ENCODE data around the gene STRN3.
"Not testable (repeated sequence)": the region's sequence is repeated elsewhere in the genome, so short reads cannot be mapped to it uniquely, and the experiment has no call there.

Gene STRN3

GRCh38 chr14:30977752-30978151 is 48.4 kb downstream of the STRN3 start:
- H3K36me3 Mint-ChIP-seq = peaks cover 16% of the 10 kb centered on the region
- H3K9me3 Mint-ChIP-seq = no peaks in the 10 kb centered on the region
- no peak for ATAC-seq
- no peak overlapping the region for H3K4me3 Mint-ChIP-seq
- peaks cover 73% of the 10 kb centered on the region for H3K4me1 Mint-ChIP-seq
- H3K27me3 Mint-ChIP-seq = no peaks in the 10 kb centered on the region
- H3K27ac Mint-ChIP-seq = peak overlapping the region; percentile 52

- peaks cover 16% of the 10 kb centered on the region for H3K36me3 Mint-ChIP-seq
- H3K4me1 Mint-ChIP-seq = peaks cover 81% of the 10 kb centered on the region
- H3K27ac Mint-ChIP-seq = peak overlapping the region; percentile 70
- no peak for ATAC-seq
- H3K27me3 Mint-ChIP-seq = no peaks in the 10 kb centered on the region
- H3K9me3 Mint-ChIP-seq = no peaks in the 10 kb centered on the region
- H3K4me3 Mint-ChIP-seq = no peak overlapping the region
Measured at GRCh38 chr14:30974628-30975027, 51.6 kb downstream of the STRN3 start.

GRCh38 chr14:30972882-30973582 is 53.1 kb downstream of the STRN3 start:
- Mint-ChIP-seq H3K27ac (no peak overlapping the region), H3K4me1 (peaks cover 81% of the 10 kb centered on the region)

GRCh38 chr14:30972036-30972732 is 54.0 kb downstream of the STRN3 start:
- not testable (repeated sequence) for H3K4me3 Mint-ChIP-seq, H3K27me3 Mint-ChIP-seq, H3K9me3 Mint-ChIP-seq, ATAC-seq, H3K27ac Mint-ChIP-seq
- Mint-ChIP-seq H3K4me1 (peaks cover 73% of the 10 kb centered on the region), H3K36me3 (peaks cover 26% of the 10 kb centered on the region)

More at GRCh38 chr14:30972882-30973582, 53.1 kb downstream of the STRN3 start:
- Mint-ChIP-seq H3K4me3 (no peak overlapping the region), H3K9me3 (no peaks in the 10 kb centered on the region), H3K27me3 (no peaks in the 10 kb centered on the region), H3K36me3 (peaks cover 21% of the 10 kb centered on the region)
- ATAC-seq = no peak

GRCh38 chr14:30971586-30971985 is 54.6 kb downstream of the STRN3 start:
- H3K4me1 Mint-ChIP-seq = peaks cover 68% of the 10 kb centered on the region
- H3K4me3 Mint-ChIP-seq = no peak overlapping the region
- H3K27ac Mint-ChIP-seq = no peak overlapping the region
- H3K9me3 Mint-ChIP-seq = peaks cover 2% of the 10 kb centered on the region
- H3K36me3 Mint-ChIP-seq = peaks cover 32% of the 10 kb centered on the region
- H3K27me3 Mint-ChIP-seq = no peaks in the 10 kb centered on the region
- ATAC-seq = no peak

- ATAC-seq = peak; percentile 60
- peaks cover 35% of the 10 kb centered on the region for H3K36me3 Mint-ChIP-seq
- not testable (repeated sequence) for H3K27me3 Mint-ChIP-seq, H3K9me3 Mint-ChIP-seq, H3K4me3 Mint-ChIP-seq, H3K27ac Mint-ChIP-seq
- peaks cover 58% of the 10 kb centered on the region for H3K4me1 Mint-ChIP-seq
Measured at GRCh38 chr14:30969796-30970195, 56.4 kb downstream of the STRN3 start.

DNA sequence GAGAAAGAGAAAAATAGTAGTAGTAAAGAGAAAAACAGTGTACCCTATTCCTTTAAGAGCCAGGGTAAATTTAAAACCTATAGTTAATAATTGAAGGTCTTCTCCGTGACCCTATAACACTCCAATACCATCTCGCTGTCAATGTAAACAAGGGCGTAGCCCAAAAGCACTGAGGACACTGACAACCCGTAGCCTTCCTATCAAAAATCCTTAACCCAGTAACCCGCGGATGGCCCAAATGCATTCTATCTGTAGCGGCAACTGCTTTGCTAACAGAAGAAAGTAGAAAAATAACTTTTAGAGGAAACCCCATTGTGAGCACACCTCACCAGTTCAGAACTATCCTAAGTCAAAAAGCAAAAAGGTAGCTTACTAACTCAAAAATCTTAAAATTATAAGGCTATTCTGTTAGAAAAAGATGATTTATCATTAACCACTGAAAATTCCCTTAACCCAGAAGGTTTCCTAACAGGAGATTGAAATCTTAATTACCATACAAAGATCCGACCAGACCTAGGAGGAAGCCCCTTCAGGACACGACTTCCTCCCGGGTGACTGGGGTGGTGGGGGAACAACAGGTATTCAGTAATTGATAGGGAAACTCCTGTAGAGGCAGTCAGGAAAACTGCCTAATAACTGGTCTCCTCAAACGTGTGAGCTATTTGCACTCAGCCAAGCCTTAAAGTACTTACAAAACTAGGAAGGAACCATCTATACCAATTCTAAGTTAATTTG is 58.6 kb downstream of the STRN3 start:
- H3K27ac Mint-ChIP-seq, H3K27me3 Mint-ChIP-seq, H3K4me3 Mint-ChIP-seq, ATAC-seq: not testable (repeated sequence)
- Mint-ChIP-seq H3K36me3 (peaks cover 56% of the 10 kb centered on the region), H3K4me1 (peaks cover 55% of the 10 kb centered on the region), H3K9me3 (peaks cover 14% of the 10 kb centered on the region)

GRCh38 chr14:30966415-30967363 is 59.5 kb downstream of the STRN3 start:
- Mint-ChIP-seq H3K4me3 (no peak overlapping the region), H3K4me1 (peaks cover 49% of the 10 kb centered on the region), H3K9me3 (peaks cover 14% of the 10 kb centered on the region), H3K27ac (no peak overlapping the region), H3K27me3 (no peaks in the 10 kb centered on the region), H3K36me3 (peaks cover 58% of the 10 kb centered on the region)
- no peak for ATAC-seq

DNA sequence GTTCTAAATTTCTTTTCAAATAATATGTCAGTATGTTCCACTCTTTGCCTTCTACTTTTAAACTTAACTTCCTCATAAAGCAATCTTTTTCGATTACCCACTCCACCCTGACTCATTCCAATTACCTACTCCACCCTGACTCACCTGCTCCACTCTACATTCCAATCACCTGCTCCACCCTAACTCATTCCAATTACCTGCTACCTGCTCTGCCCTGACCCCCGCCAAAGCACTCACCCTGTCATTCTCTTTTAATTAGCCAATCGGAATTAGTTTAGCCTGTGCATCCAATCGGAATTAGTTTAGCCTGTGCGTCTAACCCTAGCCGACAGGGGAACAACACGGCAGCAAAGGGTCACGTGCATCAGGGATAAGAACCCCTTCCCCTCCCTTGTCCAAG is 60.3 kb downstream of the STRN3 start:
- Mint-ChIP-seq H3K4me1 (peaks cover 42% of the 10 kb centered on the region), H3K36me3 (peaks cover 58% of the 10 kb centered on the region), H3K9me3 (peaks cover 14% of the 10 kb centered on the region)
- not testable (repeated sequence) for ATAC-seq, H3K27ac Mint-ChIP-seq, H3K4me3 Mint-ChIP-seq, H3K27me3 Mint-ChIP-seq

GRCh38 chr14:30962537-30962936 is 63.6 kb downstream of the STRN3 start:
- not testable (repeated sequence) for ATAC-seq, H3K27ac Mint-ChIP-seq, H3K27me3 Mint-ChIP-seq, H3K4me3 Mint-ChIP-seq
- Mint-ChIP-seq H3K36me3 (peaks cover 59% of the 10 kb centered on the region), H3K4me1 (peaks cover 53% of the 10 kb centered on the region), H3K9me3 (peaks cover 14% of the 10 kb centered on the region)

DNA sequence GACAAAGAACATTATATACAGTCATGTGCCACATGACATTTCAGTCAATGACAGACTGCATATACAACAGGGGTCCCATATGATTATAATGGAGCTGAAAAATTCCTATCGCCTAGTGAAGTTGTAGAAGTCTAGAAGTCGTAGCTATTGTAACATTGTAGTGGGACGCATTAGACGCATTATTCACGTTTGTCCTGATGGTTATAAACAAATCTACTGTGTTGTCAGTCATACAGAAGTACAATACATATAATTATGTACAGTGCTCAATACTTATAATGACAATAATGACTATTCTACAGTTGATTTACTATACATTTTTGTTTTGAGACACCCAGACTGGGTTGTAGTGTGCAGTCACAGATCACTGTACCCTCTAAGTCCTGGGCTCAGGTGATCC is 64.8 kb downstream of the STRN3 start:
- no peaks in the 10 kb centered on the region for H3K27me3 Mint-ChIP-seq
- H3K9me3 Mint-ChIP-seq = peaks cover 11% of the 10 kb centered on the region
- peaks cover 49% of the 10 kb centered on the region for H3K36me3 Mint-ChIP-seq
- H3K27ac Mint-ChIP-seq = no peak overlapping the region
- H3K4me1 Mint-ChIP-seq = peaks cover 58% of the 10 kb centered on the region
- H3K4me3 Mint-ChIP-seq = no peak overlapping the region
- no peak for ATAC-seq

- H3K27me3 Mint-ChIP-seq = no peaks in the 10 kb centered on the region
- H3K27ac Mint-ChIP-seq = peak overlapping the region; percentile 33
- no peak for ATAC-seq
- H3K4me3 Mint-ChIP-seq = no peak overlapping the region
- H3K4me1 Mint-ChIP-seq = peaks cover 50% of the 10 kb centered on the region
- H3K9me3 Mint-ChIP-seq = peaks cover 6% of the 10 kb centered on the region
- H3K36me3 Mint-ChIP-seq = peaks cover 43% of the 10 kb centered on the region
Measured at GRCh38 chr14:30960216-30960615, 66.0 kb downstream of the STRN3 start.

DNA sequence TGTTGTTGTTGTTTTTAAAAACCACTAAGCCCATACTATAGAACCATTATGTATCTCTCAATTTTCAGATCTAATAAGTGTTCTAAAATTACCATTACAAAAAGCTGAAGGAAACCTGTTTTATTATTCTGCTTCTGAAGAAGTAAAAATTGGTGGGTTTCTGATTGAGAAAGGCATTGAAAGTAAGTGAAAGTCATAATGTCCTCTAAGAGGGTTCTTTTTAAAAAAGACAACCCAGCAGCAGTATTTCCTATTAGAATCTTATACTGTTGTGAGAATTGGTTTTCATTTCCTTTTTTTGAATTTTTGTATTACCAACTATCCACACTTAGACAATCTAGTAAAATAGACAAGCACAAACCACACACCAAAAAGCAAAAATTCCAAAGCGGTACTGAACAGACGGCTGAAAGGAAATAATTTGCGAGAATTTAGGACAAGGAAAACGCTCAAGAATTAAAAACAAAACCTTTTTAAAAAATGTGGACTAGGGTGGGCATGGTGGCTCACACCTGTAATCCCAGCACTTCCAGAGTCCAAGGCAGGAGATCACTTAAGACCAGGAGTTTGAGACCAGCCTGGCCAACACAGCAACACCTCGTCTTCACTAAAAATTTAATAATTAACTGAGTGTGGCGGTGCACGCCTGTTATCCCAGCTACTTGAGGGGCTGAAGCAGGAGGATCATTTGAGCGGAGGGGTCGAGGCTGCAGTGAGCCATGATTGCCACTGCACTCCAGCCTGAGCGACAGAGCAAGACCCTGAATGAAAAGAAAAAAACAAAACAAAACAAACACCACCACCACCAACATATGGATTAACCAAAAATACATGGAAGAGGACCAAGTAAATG is 67.4 kb downstream of the STRN3 start:
- H3K4me3 Mint-ChIP-seq = no peak overlapping the region
- ATAC-seq = peak; percentile 58
- no peaks in the 10 kb centered on the region for H3K27me3 Mint-ChIP-seq
- peaks cover 44% of the 10 kb centered on the region for H3K4me1 Mint-ChIP-seq
- H3K9me3 Mint-ChIP-seq = peaks cover 2% of the 10 kb centered on the region
- H3K27ac Mint-ChIP-seq = peak overlapping the region; percentile 29
- peaks cover 35% of the 10 kb centered on the region for H3K36me3 Mint-ChIP-seq

DNA sequence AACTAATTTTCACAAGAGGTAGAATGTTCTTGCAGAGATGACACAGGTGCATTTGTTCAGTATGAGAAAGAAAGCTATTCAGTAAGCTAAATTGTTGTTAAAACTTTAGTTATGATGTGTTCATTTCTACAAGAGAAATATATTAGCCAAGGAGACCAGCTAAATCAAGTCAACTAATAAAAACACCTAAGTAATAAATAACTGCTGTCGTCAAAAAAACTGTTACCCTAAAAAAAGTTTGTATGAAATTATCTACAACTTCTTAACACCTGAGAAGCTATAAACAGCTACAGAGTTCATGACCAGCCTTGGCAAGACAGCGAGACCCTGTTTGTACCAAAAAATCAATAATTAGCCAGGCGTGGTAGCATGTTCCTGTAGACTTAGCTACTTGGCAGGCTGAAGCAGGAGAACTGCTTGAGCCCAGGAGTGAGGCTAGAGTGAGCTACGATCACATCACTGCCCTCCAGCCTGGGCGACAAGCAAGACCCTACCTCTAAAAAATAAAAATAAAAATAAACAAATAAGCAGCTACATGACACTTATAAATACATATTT is 68.3 kb downstream of the STRN3 start:
- Mint-ChIP-seq H3K27ac (peak overlapping the region; percentile 48), H3K4me3 (no peak overlapping the region), H3K27me3 (no peaks in the 10 kb centered on the region), H3K36me3 (peaks cover 27% of the 10 kb centered on the region), H3K9me3 (no peaks in the 10 kb centered on the region), H3K4me1 (peaks cover 36% of the 10 kb centered on the region)
- no peak for ATAC-seq

All from stimulated activated memory B cell treated with anti-CD40 and anti-IgM and Interleukin-4, amounts not matched to agents 10 μg/mL and 1 μg/mL and 100 μg/mL, for 72 hours (primary cell).